HG03045 (cell line): ENCODE measurements around the gene RBP3.

Experiments
- ATAC-seq: cut with Tn5 transposase; IDR thresholded peaks from one replicate; pipeline ENCODE4 v1.9.1; 2021; ENCODE audit warnings: mild to moderate bottlenecking, moderate library complexity; ENCODE audit not compliant: unreplicated experiment

The RBP3 gene

DNA sequence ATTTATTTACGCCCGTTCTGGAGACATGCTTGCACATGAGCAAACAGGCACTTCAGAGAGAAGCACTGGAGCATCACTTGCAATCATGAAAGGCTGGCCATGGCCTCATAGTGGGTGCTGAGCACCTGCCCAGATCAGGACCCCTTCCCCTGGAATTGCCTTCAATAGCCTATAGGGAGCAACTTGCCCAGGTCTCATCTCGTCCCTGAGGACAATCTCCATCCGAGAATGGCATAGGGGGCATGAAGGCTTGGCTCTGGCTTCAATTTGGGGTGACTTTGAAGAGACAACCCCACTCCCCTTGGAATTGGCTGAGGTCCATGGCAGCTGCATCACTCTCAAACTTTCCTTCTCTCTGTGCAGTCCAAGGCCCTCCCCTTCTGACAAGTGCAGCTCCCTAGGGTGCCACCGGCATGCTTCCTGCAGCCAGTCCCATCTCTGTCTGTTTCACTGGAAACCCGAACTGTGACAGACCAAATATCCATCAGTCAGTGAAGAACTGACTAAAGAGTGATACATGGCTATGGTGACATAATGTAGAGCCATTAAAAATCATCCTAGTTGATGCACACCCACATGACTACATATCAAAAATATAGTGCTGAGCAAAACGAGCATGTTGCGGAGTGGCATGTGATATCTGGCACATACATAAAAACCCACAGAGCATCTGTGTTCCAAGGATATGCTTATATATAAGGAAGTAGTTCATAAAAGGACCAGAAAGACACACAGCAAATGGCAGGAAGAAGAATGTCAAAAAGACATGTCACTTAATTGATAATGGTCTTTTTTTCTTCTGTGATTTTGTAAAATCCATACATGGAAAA lies 13.5 kb upstream of the RBP3 start:
- ATAC-seq: no peak

DNA sequence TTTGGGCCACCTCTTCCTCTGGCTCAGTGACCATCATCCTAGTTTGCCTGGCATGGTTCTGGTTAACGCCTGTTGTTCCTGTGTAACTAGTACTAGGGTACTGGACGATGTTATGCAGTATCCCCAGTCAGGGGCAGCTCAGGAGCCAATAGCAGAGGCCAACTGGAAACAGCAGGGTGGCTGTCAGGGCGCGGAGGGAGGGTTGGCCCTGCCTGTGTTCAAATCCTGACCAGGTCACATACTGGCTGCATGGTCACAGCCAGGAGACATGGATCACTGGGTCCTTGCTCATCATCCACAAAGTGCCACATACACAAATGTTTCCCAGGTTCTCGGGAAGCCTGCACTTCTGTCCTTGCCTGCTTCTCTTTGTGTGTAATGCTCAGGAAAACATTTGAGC lies 12.3 kb upstream of the RBP3 start:
- ATAC-seq: no peak

DNA sequence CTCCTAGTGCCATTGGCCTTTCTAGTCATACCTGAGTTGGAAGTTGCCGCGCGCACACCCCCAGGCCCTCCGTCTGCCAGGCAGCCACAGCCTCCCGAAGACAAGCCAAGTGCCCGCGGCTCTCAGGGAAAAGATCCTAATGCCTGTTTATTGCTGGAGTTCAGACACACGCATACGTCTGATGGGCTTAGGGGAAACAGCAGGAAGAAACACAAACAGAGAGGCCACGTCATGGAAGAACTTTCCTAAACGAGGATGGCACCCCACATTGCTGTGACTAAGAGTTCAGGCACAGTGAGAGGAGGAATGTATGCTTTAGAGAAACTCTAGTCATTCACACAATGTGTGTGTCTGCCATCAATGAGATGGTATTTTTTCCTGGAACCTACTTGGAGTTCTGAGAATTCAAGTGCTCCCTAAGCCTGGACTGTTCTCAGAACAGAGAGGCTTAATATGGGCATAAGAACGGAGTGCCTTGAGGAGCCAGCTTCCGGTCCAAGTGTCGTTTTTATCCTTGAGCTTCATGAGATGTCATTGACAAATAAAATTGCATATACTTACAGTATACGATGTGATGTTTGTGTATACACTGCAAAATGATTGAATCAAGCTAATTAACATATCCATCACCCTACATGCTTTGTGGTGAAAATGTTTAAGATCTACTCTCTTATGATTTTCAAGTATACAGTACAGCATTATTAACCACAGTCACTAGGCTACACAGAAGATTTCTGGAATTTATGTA lies 11.6 kb upstream of the RBP3 start:
- ATAC-seq: no peak

DNA sequence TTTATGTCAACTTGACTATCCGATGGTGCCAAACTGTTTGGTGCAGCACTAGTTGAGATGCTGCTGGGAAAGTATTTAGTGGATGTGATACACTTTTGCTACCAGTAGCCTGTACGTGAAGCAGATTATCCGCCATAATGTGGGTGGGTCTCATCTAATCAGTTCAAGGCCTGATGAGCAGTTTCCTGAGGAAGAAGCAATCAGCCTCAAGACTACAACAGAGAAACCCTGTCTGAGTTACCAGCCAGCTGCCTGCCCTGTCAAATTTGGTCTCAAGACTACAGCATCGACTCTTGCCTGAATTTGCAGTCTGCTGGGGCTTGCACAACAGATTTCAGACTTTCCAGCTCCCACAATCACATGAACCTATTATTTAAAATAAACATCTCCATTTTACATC lies 10.9 kb upstream of the RBP3 start:
- ATAC-seq: no peak

DNA sequence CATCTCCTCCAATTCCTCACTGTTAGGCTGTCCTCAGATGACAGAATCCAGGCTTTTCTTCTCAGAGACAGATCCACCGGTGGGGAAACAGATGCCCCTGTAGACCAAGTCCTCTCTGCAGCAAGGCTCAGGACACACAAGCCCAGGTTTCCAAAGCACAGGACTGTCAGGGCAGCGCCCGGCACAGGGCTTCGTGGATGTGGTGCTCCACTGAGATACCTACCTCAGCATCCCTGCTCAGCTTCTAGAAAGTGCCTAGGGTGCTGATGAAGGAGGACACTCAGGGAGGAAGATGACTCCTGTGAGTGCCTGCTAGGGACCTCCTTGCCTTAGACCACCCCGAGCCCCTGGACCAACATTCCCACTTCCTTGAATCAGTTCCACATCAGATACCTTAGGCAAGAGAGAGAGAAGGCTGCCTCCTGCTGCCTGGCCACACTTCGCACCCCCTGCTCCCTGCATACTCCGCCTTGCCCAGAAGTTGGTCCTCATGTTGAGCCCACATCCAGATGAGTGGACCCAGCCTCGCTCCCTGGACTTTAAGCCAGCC lies 8.9 kb upstream of the RBP3 start:
- ATAC-seq: no peak

DNA sequence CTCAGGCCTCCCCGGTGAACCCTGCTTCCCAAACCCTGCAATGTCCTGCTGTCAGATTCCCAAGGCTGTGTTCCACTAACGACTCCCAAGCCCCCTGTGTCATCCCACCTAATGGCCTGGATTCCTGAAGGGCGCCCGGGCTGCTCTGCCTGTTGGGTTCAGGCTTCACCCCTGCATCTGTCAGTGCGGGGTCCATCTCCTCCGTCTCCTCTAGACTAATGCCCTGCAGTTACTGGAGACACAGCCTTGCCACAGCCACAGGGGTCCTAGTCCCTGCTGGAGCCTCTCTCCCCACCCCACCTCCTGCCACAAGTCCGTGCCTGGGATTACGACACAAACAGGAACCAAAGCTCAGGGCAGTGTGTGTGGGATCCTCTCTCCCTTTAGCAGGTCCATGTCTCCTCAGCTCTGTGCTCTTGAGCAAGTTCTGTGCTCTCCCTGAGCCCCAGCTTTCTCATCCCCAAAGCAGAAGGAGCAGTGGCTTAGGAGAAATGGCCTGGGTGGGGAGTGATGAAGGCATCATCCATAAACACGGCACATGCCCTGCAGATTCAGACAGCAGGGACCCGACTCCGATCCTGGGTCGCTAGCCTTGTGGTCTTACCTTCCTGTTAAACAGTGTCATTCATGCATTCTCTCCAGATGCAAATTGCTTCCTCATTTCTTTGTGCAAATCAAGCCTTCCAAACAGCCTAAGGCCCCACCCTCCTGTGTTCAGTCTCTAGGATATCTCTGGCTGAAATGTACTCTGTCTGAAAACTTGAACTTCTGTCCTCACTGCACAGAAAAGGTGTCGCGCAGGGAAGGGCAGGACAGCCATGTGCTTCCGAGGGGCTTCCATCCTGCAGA lies 8.2 kb upstream of the RBP3 start:
- no peak for ATAC-seq

DNA sequence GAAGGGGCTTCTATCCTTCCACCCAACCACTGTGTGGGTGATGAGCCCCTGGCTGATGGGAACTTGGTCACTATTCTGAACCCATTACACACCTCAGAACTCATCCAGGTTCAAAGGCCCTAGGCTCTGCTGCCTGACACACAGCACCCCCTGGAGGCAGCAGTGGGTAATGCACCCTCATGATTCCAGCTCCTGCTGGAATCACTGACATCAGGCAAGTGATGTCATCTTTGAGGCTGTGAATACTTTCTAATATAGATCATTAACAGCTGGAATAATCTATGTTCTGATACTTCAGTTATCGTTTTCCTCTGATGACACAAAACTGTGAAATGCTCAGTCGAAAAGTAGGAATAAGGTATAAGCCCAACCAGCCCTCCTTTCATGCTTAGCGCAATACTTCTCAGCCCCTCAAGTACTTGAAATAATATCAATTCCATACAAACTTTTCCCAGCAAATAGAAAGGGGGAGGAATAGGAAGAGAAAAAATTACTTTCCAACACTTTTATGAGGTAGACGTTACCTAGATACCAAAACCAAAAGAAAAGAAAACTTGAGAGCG lies 7.5 kb upstream of the RBP3 start:
- ATAC-seq: no peak

DNA sequence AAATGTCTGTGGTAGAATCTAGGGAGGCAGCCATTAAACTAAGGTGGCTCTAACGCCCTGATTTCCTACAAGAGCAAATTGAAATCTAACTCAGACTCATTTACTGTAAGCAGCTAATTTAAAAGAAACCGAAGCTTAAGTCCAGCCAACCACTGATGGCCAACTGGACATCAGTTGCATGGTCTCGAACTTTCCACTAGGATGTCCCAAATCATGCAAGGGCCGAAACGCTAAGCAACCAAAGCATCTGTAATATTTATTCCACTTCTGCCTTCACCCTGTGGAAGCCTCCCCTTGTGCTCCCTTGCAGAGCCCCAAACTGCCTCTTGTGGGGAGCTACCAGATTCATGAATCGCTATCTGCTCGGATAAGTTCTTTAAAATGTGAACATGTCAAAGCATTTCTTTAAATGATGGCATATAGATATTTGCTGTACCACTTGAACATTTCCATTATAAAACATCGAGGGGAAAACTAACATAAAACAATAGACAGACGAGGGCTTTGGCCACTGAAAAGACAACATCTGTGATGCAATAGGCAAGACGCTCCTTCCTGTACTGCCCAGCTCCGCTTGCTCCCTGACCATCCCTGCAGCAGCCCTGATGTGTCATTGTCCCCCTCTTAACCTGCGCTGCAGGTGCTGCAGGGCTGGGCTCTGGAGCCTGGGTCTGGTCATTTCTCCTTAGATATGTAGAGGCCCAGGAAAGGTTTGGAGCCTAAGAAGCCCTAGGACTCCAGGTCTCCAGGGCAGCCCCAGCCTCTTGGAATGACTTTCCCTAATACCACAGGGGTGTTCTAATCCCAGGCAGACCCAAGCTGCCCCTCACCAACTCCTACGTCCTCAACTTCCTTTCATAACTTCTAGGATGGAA lies 2.9 kb upstream of the RBP3 start:
- ATAC-seq: no peak

DNA sequence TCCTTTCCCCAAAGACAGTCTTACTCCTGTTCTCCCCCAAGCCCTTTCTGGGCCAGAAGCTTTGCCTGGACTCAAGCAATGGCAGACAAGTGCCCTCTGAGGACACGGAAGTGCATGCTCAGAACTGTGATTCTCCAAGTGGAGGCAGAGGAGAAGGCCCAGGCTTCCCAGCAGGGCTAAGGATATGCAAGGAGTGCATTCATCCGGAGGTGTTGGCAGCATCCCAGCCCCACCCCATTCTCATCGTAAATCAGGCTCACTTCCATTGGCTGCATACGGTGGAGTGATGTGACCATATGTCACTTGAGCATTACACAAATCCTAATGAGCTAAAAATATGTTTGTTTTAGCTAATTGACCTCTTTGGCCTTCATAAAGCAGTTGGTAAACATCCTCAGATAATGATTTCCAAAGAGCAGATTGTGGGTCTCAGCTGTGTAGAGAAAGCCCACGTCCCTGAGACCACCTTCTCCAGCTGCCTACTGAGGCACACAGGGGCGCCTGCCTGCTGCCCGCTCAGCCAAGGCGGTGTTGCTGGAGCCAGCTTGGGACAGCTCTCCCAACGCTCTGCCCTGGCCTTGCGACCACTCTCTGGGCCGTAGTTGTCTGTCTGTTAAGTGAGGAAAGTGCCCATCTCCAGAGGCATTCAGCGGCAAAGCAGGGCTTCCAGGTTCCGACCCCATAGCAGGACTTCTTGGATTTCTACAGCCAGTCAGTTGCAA lies 1.4 kb upstream of the RBP3 start:
- no peak for ATAC-seq

DNA sequence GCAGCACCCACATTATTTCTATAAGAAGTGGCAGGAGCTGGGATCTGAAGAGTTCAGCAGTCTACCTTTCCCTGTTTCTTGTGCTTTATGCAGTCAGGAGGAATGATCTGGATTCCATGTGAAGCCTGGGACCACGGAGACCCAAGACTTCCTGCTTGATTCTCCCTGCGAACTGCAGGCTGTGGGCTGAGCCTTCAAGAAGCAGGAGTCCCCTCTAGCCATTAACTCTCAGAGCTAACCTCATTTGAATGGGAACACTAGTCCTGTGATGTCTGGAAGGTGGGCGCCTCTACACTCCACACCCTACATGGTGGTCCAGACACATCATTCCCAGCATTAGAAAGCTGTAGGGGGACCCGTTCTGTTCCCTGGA lies 874 bp upstream of the RBP3 start:
- no peak for ATAC-seq

DNA sequence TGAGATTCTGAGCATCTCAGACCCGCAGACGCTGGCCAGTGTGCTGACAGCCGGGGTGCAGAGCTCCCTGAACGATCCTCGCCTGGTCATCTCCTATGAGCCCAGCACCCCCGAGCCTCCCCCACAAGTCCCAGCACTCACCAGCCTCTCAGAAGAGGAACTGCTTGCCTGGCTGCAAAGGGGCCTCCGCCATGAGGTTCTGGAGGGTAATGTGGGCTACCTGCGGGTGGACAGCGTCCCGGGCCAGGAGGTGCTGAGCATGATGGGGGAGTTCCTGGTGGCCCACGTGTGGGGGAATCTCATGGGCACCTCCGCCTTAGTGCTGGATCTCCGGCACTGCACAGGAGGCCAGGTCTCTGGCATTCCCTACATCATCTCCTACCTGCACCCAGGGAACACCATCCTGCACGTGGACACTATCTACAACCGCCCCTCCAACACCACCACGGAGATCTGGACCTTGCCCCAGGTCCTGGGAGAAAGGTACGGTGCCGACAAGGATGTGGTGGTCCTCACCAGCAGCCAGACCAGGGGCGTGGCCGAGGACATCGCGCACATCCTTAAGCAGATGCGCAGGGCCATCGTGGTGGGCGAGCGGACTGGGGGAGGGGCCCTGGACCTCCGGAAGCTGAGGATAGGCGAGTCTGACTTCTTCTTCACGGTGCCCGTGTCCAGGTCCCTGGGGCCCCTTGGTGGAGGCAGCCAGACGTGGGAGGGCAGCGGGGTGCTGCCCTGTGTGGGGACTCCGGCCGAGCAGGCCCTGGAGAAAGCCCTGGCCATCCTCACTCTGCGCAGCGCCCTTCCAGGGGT lies 703 bp downstream of the RBP3 start:
- no peak for ATAC-seq

DNA sequence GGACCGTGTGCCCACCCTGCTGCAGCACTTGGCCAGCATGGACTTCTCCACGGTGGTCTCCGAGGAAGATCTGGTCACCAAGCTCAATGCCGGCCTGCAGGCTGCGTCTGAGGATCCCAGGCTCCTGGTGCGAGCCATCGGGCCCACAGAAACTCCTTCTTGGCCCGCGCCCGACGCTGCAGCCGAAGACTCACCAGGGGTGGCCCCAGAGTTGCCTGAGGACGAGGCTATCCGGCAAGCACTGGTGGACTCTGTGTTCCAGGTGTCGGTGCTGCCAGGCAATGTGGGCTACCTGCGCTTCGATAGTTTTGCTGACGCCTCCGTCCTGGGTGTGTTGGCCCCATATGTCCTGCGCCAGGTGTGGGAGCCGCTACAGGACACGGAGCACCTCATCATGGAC lies 1.4 kb downstream of the RBP3 start:
- no peak for ATAC-seq

DNA sequence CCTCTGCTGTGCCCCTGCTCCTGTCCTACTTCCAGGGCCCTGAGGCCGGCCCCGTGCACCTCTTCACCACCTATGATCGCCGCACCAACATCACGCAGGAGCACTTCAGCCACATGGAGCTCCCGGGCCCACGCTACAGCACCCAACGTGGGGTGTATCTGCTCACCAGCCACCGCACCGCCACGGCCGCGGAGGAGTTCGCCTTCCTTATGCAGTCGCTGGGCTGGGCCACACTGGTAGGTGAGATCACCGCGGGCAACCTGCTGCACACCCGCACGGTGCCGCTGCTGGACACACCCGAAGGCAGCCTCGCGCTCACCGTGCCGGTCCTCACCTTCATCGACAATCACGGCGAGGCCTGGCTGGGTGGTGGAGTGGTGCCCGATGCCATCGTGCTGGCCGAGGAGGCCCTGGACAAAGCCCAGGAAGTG lies 1.8 kb downstream of the RBP3 start:
- no peak for ATAC-seq

DNA sequence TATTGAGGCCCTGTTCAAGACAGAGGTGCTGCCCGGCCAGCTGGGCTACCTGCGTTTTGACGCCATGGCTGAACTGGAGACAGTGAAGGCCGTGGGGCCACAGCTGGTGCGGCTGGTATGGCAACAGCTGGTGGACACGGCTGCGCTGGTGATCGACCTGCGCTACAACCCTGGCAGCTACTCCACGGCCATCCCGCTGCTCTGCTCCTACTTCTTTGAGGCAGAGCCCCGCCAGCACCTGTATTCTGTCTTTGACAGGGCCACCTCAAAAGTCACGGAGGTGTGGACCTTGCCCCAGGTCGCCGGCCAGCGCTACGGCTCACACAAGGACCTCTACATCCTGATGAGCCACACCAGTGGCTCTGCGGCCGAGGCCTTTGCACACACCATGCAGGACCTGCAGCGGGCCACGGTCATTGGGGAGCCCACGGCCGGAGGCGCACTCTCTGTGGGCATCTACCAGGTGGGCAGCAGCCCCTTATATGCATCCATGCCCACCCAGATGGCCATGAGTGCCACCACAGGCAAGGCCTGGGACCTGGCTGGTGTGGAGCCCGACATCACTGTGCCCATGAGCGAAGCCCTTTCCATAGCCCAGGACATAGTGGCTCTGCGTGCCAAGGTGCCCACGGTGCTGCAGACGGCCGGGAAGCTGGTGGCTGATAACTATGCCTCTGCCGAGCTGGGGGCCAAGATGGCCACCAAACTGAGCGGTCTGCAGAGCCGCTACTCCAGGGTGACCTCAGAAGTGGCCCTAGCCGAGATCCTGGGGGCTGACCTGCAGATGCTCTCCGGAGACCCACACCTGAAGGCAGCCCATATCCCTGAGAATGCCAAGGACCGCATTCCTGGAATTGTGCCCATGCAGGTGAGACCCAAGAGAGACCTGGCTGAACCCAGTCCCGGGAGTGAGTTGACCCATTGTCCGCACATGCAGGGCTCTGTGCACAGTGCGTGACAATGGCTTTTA lies 2.8 kb downstream of the RBP3 start:
- no peak for ATAC-seq

DNA sequence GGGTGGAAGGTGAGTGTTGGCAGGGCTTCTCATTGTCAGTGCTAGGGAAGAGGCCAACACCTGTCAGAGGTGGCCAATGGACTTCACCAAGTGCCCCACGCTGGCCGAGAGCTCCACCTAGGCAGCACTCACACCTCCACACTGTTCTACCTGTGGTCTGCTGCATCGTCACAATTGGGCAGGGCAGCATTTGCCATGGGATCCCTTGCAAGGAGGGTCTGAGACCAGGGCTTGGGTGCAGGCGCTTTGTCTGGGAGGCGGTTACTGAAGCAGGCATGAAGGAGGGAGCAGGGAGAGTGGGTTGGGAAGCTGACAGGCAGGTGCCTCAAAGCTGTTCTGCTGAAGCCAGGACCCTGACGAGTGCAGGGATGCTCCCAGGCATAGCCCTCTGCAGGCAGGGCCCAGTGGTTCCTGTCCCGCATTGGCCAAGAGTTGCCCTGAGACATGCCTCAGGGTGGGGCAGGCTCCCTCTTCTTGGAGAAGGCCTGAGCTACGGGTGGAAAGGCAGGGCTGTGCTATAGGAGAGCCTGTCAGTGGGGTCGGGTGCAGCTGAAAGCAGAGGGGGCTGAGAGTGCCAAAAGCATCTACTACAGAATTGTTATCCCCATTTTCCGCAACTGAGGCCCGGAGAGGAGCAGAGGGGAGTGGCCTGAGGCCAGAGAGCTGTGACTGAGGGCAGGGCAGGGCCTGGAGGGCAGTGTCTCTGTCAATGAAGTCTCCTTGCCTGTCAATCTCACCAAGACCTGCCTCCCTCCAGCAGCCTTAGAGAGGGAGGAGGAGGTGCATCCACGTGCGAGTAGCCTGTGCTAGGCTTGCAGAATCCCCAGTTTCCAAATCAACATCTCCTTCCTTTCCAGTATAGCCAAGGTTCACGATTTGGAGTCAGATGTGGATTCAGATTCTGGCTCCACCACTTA lies 4.0 kb downstream of the RBP3 start:
- no peak for ATAC-seq

DNA sequence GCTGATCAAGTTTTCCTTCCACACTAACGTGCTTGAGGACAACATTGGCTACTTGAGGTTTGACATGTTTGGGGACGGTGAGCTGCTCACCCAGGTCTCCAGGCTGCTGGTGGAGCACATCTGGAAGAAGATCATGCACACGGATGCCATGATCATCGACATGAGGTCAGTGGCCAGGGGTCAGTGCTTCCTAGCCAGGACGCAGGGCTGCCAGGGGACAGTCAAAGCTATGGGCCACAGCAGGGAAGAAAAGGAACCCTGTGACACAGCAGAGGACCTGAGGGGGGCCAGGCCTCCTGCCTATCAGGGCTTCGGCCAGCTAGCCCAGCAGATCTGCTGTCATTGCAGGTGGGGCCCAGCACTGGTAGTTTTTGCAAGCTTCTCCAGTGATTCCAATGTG lies 5.2 kb downstream of the RBP3 start:
- no peak for ATAC-seq
